ENCODE results near the gene ZMYND11. TPM values are rescaled to one million over a fixed set of nuclear protein-coding genes. Genes with fewer than 3 reads are reported as not detected.

Gene ZMYND11
- total RNA-seq, 2 donors from 2014 or later, result 34.2 to 37.7 TPM

- Histone ChIP-seq H3K4me3 (ENCODE audit: low read length) (no peak overlapping the region), H3K4me1 (ENCODE audit: control insufficient read depth, insufficient read depth, low read length) (no peaks in the 10 kb centered on the region), H3K27me3 (ENCODE audit: control insufficient read depth, insufficient read depth, low read length, poor library complexity, severe bottlenecking) (no peaks in the 10 kb centered on the region), H3K9ac (ENCODE audit: extremely low read depth, low read length, poor library complexity, severe bottlenecking) (no peak overlapping the region), H3K27ac (ENCODE audit: low read depth, low read length) (no peak overlapping the region), H3K9me3 (ENCODE audit: control insufficient read depth, low read length) (no peaks in the 10 kb centered on the region), H3K36me3 (ENCODE audit: control insufficient read depth, insufficient read depth, low read length) (peaks cover 5% of the 10 kb centered on the region)
- DNase-seq, result no peak
- H3K9me3 Mint-ChIP-seq, result no peaks in the 10 kb centered on the region
- H3K27ac Mint-ChIP-seq, result no peak overlapping the region
- H3K27me3 Mint-ChIP-seq (ENCODE audit: insufficient read depth), result no peaks in the 10 kb centered on the region
- H3K4me3 Mint-ChIP-seq, result no peak overlapping the region
- peaks cover 11% of the 10 kb centered on the region for H3K4me1 Mint-ChIP-seq
- no peak for TF ChIP-seq CTCF (conservative IDR thresholded peaks at IDR 0.05)
- peaks cover 12% of the 10 kb centered on the region for H3K36me3 Mint-ChIP-seq (ENCODE audit: low read depth)
- 95 to 100% methylated on average over 1 to 5 of the region's 5 CpGs for WGBS, 2 experiments (ENCODE audit: insufficient coverage in 1 of 2, insufficient read length in 1 of 2)
These were observed 59.0 kb downstream of the ZMYND11 start for GRCh38 chr10:194281-194680.

GRCh38 chr10:200405-200804 is 65.2 kb downstream of the ZMYND11 start:
- TF ChIP-seq CTCF (conservative IDR thresholded peaks at IDR 0.05), result no peak
- Mint-ChIP-seq H3K4me1 (no peaks in the 10 kb centered on the region), H3K27ac (no peak overlapping the region), H3K9me3 (no peaks in the 10 kb centered on the region), H3K27me3 (ENCODE audit: insufficient read depth) (no peaks in the 10 kb centered on the region), H3K36me3 (ENCODE audit: low read depth) (peaks cover 5% of the 10 kb centered on the region), H3K4me3 (no peak overlapping the region)
- H3K9ac ChIP-seq (ENCODE audit: extremely low read depth, low read length, poor library complexity, severe bottlenecking), result no peak overlapping the region
- no peak for DNase-seq
- 100% methylated on average over 1 of the region's 1 CpG; no CpG with 5 or more reads in 1 of the 2 experiments for WGBS, 2 experiments (ENCODE audit: insufficient coverage in 1 of 2, insufficient read length in 1 of 2)
- peaks cover 5% of the 10 kb centered on the region for H3K36me3 ChIP-seq (ENCODE audit: control insufficient read depth, insufficient read depth, low read length)
- no peak overlapping the region for H3K4me3 ChIP-seq (ENCODE audit: low read length)
- no peaks in the 10 kb centered on the region for H3K4me1 ChIP-seq (ENCODE audit: control insufficient read depth, insufficient read depth, low read length)
- H3K9me3 ChIP-seq (ENCODE audit: control insufficient read depth, low read length), result no peaks in the 10 kb centered on the region
- no peaks in the 10 kb centered on the region for H3K27me3 ChIP-seq (ENCODE audit: control insufficient read depth, insufficient read depth, low read length, poor library complexity, severe bottlenecking)
- H3K27ac ChIP-seq (ENCODE audit: low read depth, low read length), result no peak overlapping the region

GRCh38 chr10:201328-201771 is 66.1 kb downstream of the ZMYND11 start:
- Mint-ChIP-seq H3K4me1 (no peaks in the 10 kb centered on the region), H3K27ac (no peak overlapping the region), H3K27me3 (ENCODE audit: insufficient read depth) (no peaks in the 10 kb centered on the region), H3K36me3 (ENCODE audit: low read depth) (peaks cover 6% of the 10 kb centered on the region), H3K4me3 (no peak overlapping the region), H3K9me3 (no peaks in the 10 kb centered on the region)
- peaks cover 5% of the 10 kb centered on the region for H3K36me3 ChIP-seq (ENCODE audit: control insufficient read depth, insufficient read depth, low read length)
- H3K4me3 ChIP-seq (ENCODE audit: low read length), result no peak overlapping the region
- no peak for DNase-seq
- no peaks in the 10 kb centered on the region for H3K9me3 ChIP-seq (ENCODE audit: control insufficient read depth, low read length)
- no peak overlapping the region for H3K9ac ChIP-seq (ENCODE audit: extremely low read depth, low read length, poor library complexity, severe bottlenecking)
- no peak for TF ChIP-seq CTCF (conservative IDR thresholded peaks at IDR 0.05)
- no peaks in the 10 kb centered on the region for H3K4me1 ChIP-seq (ENCODE audit: control insufficient read depth, insufficient read depth, low read length)
- H3K27me3 ChIP-seq (ENCODE audit: control insufficient read depth, insufficient read depth, low read length, poor library complexity, severe bottlenecking), result no peaks in the 10 kb centered on the region
- WGBS, 2 experiments (ENCODE audit: insufficient coverage in 1 of 2, insufficient read length in 1 of 2), result 97% methylated on average over 6 of the region's 6 CpGs; no CpG with 5 or more reads in 1 of the 2 experiments
- H3K27ac ChIP-seq (ENCODE audit: low read depth, low read length), result no peak overlapping the region
